Ovary (tissue), 9 donors: ENCODE measurements around the gene OPCML. TPM values are rescaled to one million over a fixed set of nuclear protein-coding genes. Genes with fewer than 3 reads are reported as not detected.

Source experiments
- DNase-seq, 5 donors: peaks; one replicate each; pipeline ENCODE4 v3.0.0-alpha.2; 2019 to 2020
- H3K27ac ChIP-seq, 2 donors: fragments of 200-600 bp; one replicate each; pipeline versions ENCODE4 v1.5.1 to v1.8.0; 2019 to 2022
- H3K27me3 ChIP-seq: fragments of 200-600 bp; one replicate; pipeline ENCODE4 v1.8.0; 2022
- H3K36me3 ChIP-seq: fragments of 200-600 bp; sonication (generic); one replicate; pipeline ENCODE4 v1.5.1; 2019
- H3K4me1 ChIP-seq: one replicate; pipeline ENCODE4 v1.8.1; 2013; ENCODE audit warnings: mild to moderate bottlenecking, moderate library complexity; ENCODE audit not compliant: insufficient read depth
- H3K4me3 ChIP-seq: fragments of 200-600 bp; sonication (generic); one replicate; pipeline ENCODE4 v1.5.1; 2017
- H3K9me3 ChIP-seq, 2 donors: fragments of 200-600 bp in 1 of 2; sonication (generic) in 1 of 2; one replicate each; pipeline versions ENCODE4 v1.5.1 to v1.8.1; 2013 to 2019; ENCODE audit warnings: mild to moderate bottlenecking in 1 of 2, moderate library complexity in 1 of 2
- CTCF ChIP-seq, 3 donors: fragments of 450-650 bp in 2 of 3; fragments of 200-600 bp in 1 of 3; IDR thresholded peaks; one replicate each; pipeline versions ENCODE4 v1.5.1 to v1.8.0; 2016 to 2022; ENCODE audit warnings: antibody characterized with exemption in 3 of 3, mild to moderate bottlenecking in 1 of 3
- EP300 ChIP-seq: sonication (generic); formaldehyde crosslinking; IDR thresholded peaks from one replicate; pipeline ENCODE4 v1.6.1; 2017; ENCODE audit warnings: antibody characterized with exemption
- POLR2A ChIP-seq: fragments of 450-650 bp; IDR thresholded peaks from one replicate; pipeline ENCODE4 v1.6.1; 2017; ENCODE audit warnings: antibody characterized with exemption, mild to moderate bottlenecking, moderate library complexity
- WGBS, 3 donors: extraction: QIAGEN DNeasy Blood & Tissue Kit in 1 of 3; methylation state at CpG; one replicate each; pipeline versions ENCODE4 v1.1.5 to v1.1.7; 2013 to 2017; 5-methylcytosine and 5-hydroxymethylcytosine counted together
- intact Hi-C, 4 donors: fragments of 100-400 bp; cut with DNase I; formaldehyde crosslinking; loops; one replicate each; pipeline versions ENCODE4 v1.11.0 to v1.15.1; 2022 to 2023
- polyA plus RNA-seq, 2 donors: library from polyadenylated mRNA; stranded (reverse); fragments of 200-250 nt in 1 of 2; fragments of 350-450 nt in 1 of 2; fragmentation: Illumina TruSeq in 1 of 2; extraction: RNeasy Lipid Tissue Mini Kit (QIAGEN cat#74804) in 1 of 2; gene quantifications; one replicate each; pipeline ENCODE4 v1.2.3, GENCODE V29; 2013 to 2014
- total RNA-seq, 7 donors: library from RNA; depleted of rRNA in 2 of 7; stranded (reverse); fragments of >200 nt in 2 of 7; fragmentation: NEBNext Ultra II Directional in 3 of 7; extraction: Animal tissue kit (Norgen Biotek cat#: 25700) in 3 of 7; gene quantifications; one replicate each; pipeline versions ENCODE4 v1.1.0 to v1.2.4, GENCODE V29; 2016 to 2023
- donor health status: DM: no; HTN: no; CAD: no; lungs with moderate emphysema.
- donor health status: DM: no; HTN: no; CAD: no.
- donor health status: Bipolar disorder and iron deficiency.
- donor health status: DM: yes; HTN: yes; CAD: no.
- donor health status: DM: no; HTN: no; CAD: no.
- donor health status: DM: yes; HTN: yes; CAD: no.

OPCML gene
- total and polyA plus RNA-seq, 9 donors = under 0.01 to 2.8 (median 0.32) TPM; not detected in 2

GRCh38 chr11:132718711-132719671 lies 813.3 kb downstream of the OPCML start:
- Histone ChIP-seq H3K4me1 (no peaks in the 10 kb centered on the region), H3K27me3 (no peaks in the 10 kb centered on the region), H3K9me3 (no peaks in the 10 kb centered on the region), H3K27ac (no peak overlapping the region), H3K4me3 (no peak overlapping the region), H3K36me3 (no peaks in the 10 kb centered on the region)
- 67 to 72% (median 71%) methylated on average over 27 of the region's 27 CpGs for WGBS, 3 donors
- TF ChIP-seq CTCF (IDR thresholded peaks at IDR 0.05) (no peak), EP300 (no peak), POLR2A (no peak)
- intact Hi-C loops = no loop called here
- no peak for DNase-seq

DNA sequence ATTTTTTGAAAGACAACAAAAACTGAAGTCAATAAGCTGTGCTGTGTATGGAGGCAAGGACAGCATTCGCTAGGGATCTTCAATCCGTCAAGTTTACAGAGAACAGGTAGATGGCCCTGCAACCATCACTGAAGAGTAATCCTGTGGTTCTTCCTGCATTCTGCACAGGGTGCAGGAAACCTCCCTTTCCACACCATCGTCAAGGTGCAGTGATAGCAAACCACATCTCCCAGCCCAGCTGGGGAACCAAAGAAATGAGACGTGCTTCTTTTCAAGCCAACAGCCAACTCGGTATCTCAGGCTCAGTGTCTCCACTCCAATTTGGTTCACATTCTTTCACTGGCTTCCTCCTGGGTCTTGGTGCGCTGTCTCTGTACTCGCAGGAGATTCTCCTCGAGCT lies 814.5 kb downstream of the OPCML start:
- intact Hi-C loops = no loop called here
- TF ChIP-seq EP300 = no peak
- TF ChIP-seq CTCF (IDR thresholded peaks at IDR 0.05) = no peak
- TF ChIP-seq POLR2A = no peak
- no peaks in the 10 kb centered on the region for H3K36me3 ChIP-seq
- H3K4me3 ChIP-seq = no peak overlapping the region
- no peak overlapping the region for H3K27ac ChIP-seq
- no peaks in the 10 kb centered on the region for H3K9me3 ChIP-seq
- 72 to 83% (median 74%) methylated on average over 8 of the region's 8 CpGs for WGBS, 3 donors
- H3K4me1 ChIP-seq = no peaks in the 10 kb centered on the region
- no peaks in the 10 kb centered on the region for H3K27me3 ChIP-seq
- no peak for DNase-seq

DNA sequence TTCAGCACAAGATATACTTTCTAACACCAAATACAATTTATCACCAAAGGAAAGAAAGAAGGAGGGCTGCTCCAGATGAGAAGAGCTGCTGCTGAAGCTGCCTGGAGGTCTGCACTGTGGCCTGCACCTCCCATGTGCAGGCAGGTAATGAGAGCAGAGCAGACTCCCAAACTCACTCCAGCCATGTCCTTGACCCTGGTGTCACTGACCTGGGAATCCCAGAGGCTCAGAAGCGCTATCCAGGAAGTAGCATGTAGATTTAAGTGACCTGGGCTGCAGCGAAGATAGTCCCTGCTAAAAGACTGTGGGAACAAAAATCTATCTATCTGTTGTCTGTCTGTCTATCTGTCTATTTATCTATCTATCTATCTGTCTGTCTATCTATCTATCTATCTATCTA lies 816.3 kb downstream of the OPCML start:
- H3K27ac ChIP-seq = no peak overlapping the region
- DNase-seq = no peak
- H3K4me1 ChIP-seq = no peaks in the 10 kb centered on the region
- no peaks in the 10 kb centered on the region for H3K9me3 ChIP-seq
- TF ChIP-seq POLR2A (no peak), CTCF (IDR thresholded peaks at IDR 0.05) (no peak), EP300 (no peak)
- no peaks in the 10 kb centered on the region for H3K36me3 ChIP-seq
- 75 to 80% (median 77%) methylated on average over 2 of the region's 2 CpGs for WGBS, 3 donors
- intact Hi-C loops = no loop called here
- no peak overlapping the region for H3K4me3 ChIP-seq
- no peaks in the 10 kb centered on the region for H3K27me3 ChIP-seq

DNA sequence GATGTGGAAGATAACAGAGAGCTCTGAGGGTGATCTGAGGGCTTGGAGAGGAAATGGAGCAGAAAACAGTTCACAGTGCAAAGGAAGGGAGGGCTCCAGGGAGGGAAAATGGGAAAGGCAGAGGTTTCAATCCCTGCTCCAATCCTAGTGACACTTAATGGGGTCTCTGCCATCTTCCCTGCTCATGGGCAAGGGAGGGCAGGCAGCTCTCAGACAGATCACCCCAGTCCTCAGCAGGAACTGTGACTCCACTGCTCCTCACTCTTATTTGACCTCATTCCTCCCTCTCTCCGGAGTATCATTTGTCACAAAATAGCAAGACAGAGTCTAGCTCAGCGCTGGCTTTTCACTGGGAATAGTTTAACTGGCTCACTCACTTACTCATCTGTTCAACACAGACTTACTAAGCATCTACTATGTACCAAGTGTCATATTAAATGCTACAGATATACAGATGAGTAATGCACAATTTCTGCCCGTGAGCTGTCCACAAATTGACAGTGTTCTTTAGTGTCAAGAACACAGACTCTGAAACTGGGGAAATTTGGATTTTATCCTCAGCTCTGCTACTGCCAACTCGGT lies 817.4 kb downstream of the OPCML start:
- TF ChIP-seq POLR2A (no peak), CTCF (IDR thresholded peaks at IDR 0.05) (no peak), EP300 (no peak)
- H3K4me3 ChIP-seq = no peak overlapping the region

More for the DNA sequence above, 817.4 kb downstream of the OPCML start:
- 72 to 76% (median 72%) methylated on average over 4 of the region's 4 CpGs for whole genome bisulfite sequencing, 3 donors
- Histone ChIP-seq H3K27me3 (no peaks in the 10 kb centered on the region), H3K36me3 (no peaks in the 10 kb centered on the region), H3K9me3 (no peaks in the 10 kb centered on the region), H3K4me1 (no peaks in the 10 kb centered on the region), H3K27ac (no peak overlapping the region)
- intact Hi-C loops = no loop called here
- DNase-seq = no peak
